ENCODE results near the gene LY6G6D.

The LY6G6D gene, protein sequence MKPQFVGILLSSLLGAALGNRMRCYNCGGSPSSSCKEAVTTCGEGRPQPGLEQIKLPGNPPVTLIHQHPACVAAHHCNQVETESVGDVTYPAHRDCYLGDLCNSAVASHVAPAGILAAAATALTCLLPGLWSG

DNA sequence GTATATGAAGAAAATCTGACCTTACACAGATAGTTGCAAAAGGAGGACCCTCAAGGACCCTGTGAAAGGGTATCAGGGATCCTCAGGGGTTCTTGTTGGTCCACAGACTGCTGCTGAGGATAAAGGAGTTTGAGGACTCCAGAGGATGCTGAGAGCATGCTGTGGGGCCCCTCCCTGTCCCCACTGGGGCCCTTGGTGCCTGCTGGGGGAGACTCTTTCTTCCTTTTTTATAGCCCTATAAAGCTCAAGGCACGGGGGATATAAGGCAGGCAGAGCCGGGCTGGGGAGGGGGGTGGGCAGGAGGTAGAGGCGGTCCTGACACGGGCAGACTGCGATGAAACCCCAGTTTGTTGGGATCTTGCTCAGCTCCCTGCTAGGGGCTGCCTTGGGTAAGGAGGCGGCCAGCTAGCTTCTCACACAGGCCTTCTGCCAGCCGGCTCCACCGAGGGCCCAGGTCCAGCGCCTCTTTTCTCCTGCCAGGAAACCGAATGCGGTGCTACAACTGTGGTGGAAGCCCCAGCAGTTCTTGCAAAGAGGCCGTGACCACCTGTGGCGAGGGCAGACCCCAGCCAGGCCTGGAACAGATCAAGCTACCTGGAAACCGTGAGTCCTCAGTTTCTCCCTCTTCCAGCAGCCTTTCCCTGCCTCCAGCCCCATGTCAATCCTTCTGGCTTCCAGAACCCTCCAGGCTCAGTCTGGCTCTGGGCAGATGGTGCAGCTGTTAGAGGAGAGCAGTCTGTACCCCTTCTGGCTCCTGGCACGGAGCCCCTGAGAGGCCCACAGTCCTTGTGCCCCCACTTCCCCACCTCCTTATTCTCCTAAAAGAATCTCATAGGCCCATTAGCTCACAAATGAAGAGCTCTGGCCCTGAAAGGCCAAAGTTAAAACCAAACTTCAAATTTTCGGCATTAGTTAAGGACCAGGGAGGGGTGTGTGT, at the start of gene LY6G6D:
Gene LY6G6D (plus strand): TSS at position 327 of the 937 bp plus-strand sequence. CDS start 8 bp downstream, at position 335.
- in situ Hi-C loops (cut with HindIII; ENCODE audit: low pct_ligation_motif_present, low sequenced_read_pairs), result no loop called here
- no peak within 1 kb of the TSS for H3K27ac ChIP-seq
- H3K36me3 ChIP-seq (replicated peaks), result no peaks in the 10 kb centered on the region
- H3K4me3 ChIP-seq (ENCODE audit: low read depth, low read length), result no peak within 1 kb of the TSS
- TF ChIP-seq, protein P1, sequence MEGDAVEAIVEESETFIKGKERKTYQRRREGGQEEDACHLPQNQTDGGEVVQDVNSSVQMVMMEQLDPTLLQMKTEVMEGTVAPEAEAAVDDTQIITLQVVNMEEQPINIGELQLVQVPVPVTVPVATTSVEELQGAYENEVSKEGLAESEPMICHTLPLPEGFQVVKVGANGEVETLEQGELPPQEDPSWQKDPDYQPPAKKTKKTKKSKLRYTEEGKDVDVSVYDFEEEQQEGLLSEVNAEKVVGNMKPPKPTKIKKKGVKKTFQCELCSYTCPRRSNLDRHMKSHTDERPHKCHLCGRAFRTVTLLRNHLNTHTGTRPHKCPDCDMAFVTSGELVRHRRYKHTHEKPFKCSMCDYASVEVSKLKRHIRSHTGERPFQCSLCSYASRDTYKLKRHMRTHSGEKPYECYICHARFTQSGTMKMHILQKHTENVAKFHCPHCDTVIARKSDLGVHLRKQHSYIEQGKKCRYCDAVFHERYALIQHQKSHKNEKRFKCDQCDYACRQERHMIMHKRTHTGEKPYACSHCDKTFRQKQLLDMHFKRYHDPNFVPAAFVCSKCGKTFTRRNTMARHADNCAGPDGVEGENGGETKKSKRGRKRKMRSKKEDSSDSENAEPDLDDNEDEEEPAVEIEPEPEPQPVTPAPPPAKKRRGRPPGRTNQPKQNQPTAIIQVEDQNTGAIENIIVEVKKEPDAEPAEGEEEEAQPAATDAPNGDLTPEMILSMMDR (IDR thresholded peaks at IDR 0.05; ENCODE audit: low read depth, low read length, missing control alignments), result no peak
- no peak for DNase-seq
- no peaks in the 10 kb centered on the region for H3K27me3 ChIP-seq (replicated peaks)

DNA sequence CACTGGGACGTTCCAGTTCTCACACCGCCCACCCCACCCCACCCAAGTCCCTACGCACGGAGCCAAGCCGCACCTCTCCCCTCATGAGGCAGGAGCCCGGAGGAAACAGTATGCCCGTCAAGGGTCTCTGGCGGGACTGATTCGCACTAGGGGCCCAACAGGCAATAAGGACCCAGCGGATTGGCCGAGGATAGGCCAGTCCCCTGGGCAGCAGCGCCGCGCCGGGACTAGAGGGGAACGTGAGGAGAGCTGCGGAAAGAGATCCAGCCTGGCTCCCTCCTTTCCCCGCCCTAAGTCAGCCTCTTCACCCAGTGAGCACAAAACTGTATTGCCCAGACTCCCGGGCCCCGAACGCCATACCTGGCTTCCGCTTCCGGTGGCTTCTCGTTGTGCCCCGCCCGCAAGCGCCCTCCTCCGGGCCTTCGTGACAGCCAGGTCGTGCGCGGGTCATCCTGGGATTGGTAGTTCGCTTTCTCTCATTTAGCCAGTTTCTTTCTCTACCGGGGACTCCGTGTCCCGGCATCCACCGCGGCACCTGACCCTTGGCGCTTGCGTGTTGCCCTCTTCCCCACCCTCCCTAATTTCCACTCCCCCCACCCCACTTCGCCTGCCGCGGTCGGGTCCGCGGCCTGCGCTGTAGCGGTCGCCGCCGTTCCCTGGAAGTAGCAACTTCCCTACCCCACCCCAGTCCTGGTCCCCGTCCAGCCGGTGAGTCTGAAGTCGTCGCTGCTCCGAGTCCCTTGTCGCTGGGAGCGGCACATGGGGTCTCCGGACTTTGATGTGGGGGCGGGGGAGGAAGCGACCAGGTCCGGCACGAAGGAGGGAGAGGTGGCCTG, 49.4 kb upstream of the LY6G6D start, which contains the start of gene CSNK2B:
Gene CSNK2B (plus strand): TSS at position 580 of the 836 bp plus-strand sequence. CDS start 752 bp downstream, outside the sequence.
- peak within 1 kb of the TSS; percentile 77 for H3K4me3 ChIP-seq (ENCODE audit: low read depth, low read length)
- no peaks in the 10 kb centered on the region for H3K27me3 ChIP-seq (replicated peaks)
- DNase-seq, result peak; percentile 98
- TF ChIP-seq, protein P1 (IDR thresholded peaks at IDR 0.05; ENCODE audit: low read depth, low read length, missing control alignments), result no peak
- H3K36me3 ChIP-seq (replicated peaks), result peaks cover 50% of the 10 kb centered on the region
- peak within 1 kb of the TSS; percentile 72 for H3K27ac ChIP-seq
- in situ Hi-C loops (cut with HindIII; ENCODE audit: low pct_ligation_motif_present, low sequenced_read_pairs), result no loop called here

DNA sequence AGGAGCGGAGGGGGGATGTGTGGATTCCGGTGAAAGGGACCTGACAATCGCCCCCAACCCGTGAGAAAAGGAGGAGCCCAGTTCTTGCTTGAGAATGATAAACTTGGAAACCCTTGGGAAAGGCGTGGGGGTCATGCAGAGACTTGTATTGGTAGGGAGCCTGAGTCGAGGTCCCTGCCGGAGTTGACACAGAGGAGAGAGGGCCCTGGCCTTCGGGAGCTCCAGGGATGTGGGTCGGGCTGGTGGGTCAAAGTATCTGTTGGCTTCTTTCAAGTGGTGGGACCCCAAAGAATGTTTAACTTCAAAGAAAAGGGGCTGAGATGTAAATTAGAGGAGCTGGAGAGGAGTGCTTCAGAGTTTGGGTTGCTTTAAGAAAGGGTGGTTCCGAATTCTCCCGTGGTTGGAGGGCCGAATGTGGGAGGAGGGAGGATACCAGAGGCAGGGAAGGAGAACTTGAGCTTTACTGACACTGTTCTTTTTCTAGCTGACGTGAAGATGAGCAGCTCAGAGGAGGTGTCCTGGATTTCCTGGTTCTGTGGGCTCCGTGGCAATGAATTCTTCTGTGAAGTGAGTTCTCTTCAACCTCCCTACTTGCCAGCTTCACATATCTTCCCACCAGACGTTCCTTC, 48.7 kb upstream of the LY6G6D start:
- in situ Hi-C loops (cut with HindIII; ENCODE audit: low pct_ligation_motif_present, low sequenced_read_pairs), result no loop called here
- Histone ChIP-seq H3K27me3 (replicated peaks) (no peaks in the 10 kb centered on the region), H3K27ac (peak overlapping the region; percentile 72), H3K4me3 (ENCODE audit: low read depth, low read length) (peak overlapping the region; percentile 77), H3K36me3 (replicated peaks) (peaks cover 58% of the 10 kb centered on the region)
- no peak for DNase-seq
- TF ChIP-seq, protein P1 (IDR thresholded peaks at IDR 0.05; ENCODE audit: low read depth, low read length, missing control alignments), result no peak

DNA sequence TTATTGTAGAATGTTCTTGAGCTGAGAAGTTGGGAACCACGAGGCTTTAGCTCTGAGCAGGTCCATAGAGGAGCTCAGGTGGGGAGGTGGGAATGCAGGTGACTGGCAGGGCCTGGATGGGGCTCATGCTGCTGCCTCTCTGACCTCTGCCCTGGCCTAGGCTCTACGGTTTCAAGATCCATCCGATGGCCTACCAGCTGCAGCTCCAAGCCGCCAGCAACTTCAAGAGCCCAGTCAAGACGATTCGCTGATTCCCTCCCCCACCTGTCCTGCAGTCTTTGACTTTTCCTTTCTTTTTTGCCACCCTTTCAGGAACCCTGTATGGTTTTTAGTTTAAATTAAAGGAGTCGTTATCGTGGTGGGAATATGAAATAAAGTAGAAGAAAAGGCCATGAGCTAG, 45.5 kb upstream of the LY6G6D start, which contains the start of gene LY6G5B:
Gene LY6G5B (plus strand): TSS at position 301 of the 400 bp plus-strand sequence. CDS start 975 bp downstream, outside the sequence.
- Histone ChIP-seq H3K27ac (no peak within 1 kb of the TSS), H3K36me3 (replicated peaks) (peaks cover 72% of the 10 kb centered on the region), H3K27me3 (replicated peaks) (no peaks in the 10 kb centered on the region), H3K4me3 (ENCODE audit: low read depth, low read length) (no peak within 1 kb of the TSS)
- in situ Hi-C loops (cut with HindIII; ENCODE audit: low pct_ligation_motif_present, low sequenced_read_pairs), result no loop called here
- no peak for DNase-seq
- TF ChIP-seq, protein P1 (IDR thresholded peaks at IDR 0.05; ENCODE audit: low read depth, low read length, missing control alignments), result no peak

DNA sequence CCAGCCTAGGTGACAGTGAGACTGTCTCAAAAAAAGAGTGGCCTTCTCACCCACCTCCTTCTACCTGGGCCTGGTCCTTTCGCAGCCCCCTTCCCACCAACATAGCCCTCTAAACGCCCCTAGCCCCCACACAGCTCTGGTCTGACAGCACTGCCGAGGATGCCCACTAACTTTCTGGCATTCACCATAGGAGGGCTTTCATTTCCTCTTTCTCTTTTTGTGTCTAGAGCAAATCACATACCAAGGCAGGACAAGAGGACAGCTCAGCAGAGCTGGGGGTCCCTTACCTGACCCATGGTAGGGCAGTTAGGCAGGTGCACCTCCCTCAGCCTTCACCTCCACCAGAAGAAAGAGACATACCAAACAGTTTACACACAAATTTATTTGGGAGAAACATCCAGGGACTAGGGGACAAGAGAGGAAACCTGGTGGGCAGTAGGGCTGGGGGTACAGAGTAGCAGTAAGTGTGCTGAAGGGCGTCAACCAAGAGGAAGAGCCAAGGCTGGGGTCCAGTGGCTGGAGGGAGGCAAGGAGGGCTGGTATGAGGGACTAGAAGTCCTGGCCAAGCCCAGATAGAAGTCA, 38.7 kb upstream of the LY6G6D start:
- TF ChIP-seq, protein P1 (IDR thresholded peaks at IDR 0.05; ENCODE audit: low read depth, low read length, missing control alignments), result no peak
- H3K4me3 ChIP-seq (ENCODE audit: low read depth, low read length), result no peak overlapping the region
- in situ Hi-C loops (cut with HindIII; ENCODE audit: low pct_ligation_motif_present, low sequenced_read_pairs), result no loop called here
- H3K36me3 ChIP-seq (replicated peaks), result peaks cover 20% of the 10 kb centered on the region
- no peak for DNase-seq
- H3K27ac ChIP-seq, result no peak overlapping the region
- H3K27me3 ChIP-seq (replicated peaks), result no peaks in the 10 kb centered on the region

Data from brain microvascular endothelial cell (primary cell).